GM10266 (cell line): ENCODE data around the gene ACOT2.

Experiments used
- DNase-seq: peaks from one replicate; pipeline ENCODE4 v3.0.0; 2012; ENCODE audit errors: extremely low spot score
- CTCF ChIP-seq: IDR thresholded peaks from 2 replicates; pipeline ENCODE4 v1.5.1; 2012; ENCODE audit warnings: mild to moderate bottlenecking, low read depth; ENCODE audit not compliant: control insufficient read depth, insufficient read depth; ENCODE audit errors: missing control alignments

The ACOT2 gene

GRCh38 chr14:73602994-73603393, 34.0 kb downstream of the ACOT2 start:
- DNase-seq = no peak
- TF ChIP-seq CTCF = no peak

- DNase-seq = no peak
- TF ChIP-seq CTCF = no peak
These were observed 37.3 kb downstream of the ACOT2 start for GRCh38 chr14:73606271-73606670.

GRCh38 chr14:73607241-73607640, 38.2 kb downstream of the ACOT2 start:
- no peak for TF ChIP-seq CTCF
- no peak for DNase-seq

DNA sequence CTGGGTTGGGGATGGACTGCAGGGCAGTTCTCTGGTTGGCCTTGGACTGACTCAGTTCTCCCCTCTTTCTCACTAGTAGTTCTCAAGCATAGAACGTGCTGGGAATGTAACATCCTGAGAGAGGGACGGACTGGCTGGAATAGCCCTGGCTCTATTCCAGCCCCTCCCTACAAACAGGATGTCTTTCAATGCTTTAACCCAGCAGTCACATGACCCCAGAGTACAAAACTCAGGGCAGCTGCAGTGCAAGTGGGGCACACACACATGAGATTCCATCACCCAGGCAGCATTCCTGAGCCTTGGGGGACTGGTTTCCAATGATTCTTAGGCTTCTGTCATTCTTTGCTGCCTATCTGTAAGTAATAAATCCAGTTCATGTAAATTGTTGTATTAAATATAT, 41.7 kb downstream of the ACOT2 start:
- no peak for TF ChIP-seq CTCF
- DNase-seq = no peak

DNA sequence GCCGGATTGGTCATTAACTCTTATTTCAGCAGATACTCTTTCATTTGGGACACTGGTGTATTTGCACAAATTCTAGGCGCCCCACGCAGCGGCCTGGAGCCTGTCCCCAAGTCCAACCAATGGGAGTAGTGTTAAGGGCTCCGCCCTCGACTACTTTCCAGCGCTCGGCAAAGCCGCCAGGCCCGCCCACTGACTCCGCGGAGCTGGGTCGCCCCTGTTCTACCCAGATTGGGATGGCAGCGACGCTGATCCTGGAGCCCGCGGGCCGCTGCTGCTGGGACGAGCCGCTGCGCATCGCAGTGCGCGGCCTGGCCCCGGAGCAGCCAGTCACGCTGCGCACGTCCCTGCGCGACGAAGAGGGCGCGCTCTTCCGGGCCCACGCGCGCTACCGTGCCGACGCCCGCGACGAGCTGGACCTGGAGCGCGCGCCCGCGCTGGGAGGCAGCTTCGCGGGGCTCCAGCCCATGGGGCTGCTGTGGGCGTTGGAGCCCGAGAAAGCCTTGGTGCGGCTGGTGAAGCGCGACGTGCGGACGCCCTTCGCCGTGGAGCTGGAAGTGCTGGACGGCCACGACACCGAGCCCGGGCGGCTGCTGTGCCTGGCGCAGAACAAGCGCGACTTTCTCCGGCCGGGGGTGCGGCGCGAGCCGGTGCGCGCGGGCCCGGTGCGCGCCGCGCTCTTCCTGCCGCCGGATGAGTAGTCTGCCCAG, 43.5 kb downstream of the ACOT2 start, which contains the start of gene ACOT6:
Gene ACOT6 (plus strand): TSS at position 179 of the 707 bp plus-strand sequence. CDS start 55 bp downstream, at position 234.
- TF ChIP-seq CTCF = no peak
- peak; percentile 84 for DNase-seq

GRCh38 chr14:73613046-73613383, 44.0 kb downstream of the ACOT2 start:
- DNase-seq = no peak
- no peak for TF ChIP-seq CTCF

- TF ChIP-seq CTCF = no peak
- no peak for DNase-seq
These were observed 44.5 kb downstream of the ACOT2 start for GRCh38 chr14:73613419-73613963.
